LoVo (cell line): ENCODE data around the gene TAF11L2.
"Not testable (repeated sequence)": the region's sequence is repeated elsewhere in the genome, so short reads cannot be mapped to it uniquely, and the experiment has no call there.

ENCODE experiments used
- DNase-seq: peaks from one replicate; pipeline ENCODE4 v3.0.0-alpha.2; 2016; ENCODE audit warnings: low spot score

Gene TAF11L2

DNA sequence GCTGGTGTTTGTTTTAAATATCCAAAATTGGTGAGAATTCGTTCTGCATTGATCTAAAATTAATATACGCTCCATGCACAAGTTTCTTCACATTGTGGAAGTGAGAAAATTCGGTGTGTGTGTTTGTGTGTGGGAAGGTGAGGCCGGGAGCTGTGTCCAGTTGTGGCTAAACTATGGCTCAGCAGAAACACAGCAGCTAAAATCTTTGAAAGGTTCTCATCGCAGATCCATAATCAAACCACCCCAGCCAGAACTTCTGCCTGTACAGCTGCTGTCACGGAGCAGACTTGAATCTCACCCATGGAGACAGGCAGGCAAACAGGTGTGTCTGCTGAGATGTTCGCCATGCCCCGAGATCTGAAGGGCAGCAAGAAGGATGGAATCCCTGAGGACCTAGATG lies at the start of gene TAF11L2:
TSS of gene TAF11L2 (plus strand) at position 301 of the 400 bp plus-strand sequence.
- DNase-seq: not testable (repeated sequence)

- DNase-seq: no peak
Observed at GRCh38 chr5:17448877-17449276, 49.2 kb upstream of the TAF11L2 start.

GRCh38 chr5:17452936-17453335 lies 45.1 kb upstream of the TAF11L2 start:
- DNase-seq: no peak

- no peak for DNase-seq
Observed at GRCh38 chr5:17455942-17456341, 42.1 kb upstream of the TAF11L2 start.

DNA sequence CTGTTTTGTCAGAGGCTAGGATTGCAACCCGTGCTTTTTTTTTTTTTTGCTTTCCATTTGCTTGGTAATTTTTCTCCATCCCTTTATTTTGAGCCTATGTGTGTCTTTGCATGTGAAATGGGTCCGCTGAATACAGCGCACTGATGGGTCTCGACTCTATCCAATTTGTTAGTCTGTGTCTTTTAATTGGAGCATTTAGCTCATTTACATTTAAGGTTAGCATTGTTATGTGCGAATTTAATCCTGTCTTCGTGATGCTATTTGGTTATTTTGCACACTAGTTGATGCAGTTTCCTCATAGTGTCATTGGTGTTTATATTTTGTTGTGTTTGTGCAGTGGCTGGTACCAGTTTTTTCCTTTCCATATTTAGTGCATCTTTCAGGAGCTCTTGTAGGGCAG lies 36.2 kb upstream of the TAF11L2 start:
- no peak for DNase-seq

- DNase-seq: no peak
Observed at GRCh38 chr5:17463653-17464052, 34.4 kb upstream of the TAF11L2 start.

DNA sequence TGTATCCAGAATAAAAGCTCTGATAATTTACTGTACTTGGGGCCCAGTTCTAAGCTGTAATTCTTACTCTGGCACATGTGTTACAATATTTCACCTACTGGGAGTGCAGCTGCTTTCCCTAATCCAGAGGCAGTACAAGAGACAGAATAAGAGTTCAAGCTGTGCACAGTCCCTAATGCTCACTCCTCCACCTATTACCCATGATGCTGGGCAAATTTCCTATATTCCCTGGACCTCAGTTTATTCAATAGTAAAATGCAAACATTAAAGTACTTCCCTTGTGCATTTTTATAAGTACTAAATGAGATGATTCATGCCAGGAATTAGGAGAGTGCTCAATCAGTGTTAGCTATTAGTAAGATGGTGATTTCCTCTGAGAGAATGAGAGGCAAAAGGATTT lies 28.0 kb upstream of the TAF11L2 start:
- DNase-seq: no peak

DNA sequence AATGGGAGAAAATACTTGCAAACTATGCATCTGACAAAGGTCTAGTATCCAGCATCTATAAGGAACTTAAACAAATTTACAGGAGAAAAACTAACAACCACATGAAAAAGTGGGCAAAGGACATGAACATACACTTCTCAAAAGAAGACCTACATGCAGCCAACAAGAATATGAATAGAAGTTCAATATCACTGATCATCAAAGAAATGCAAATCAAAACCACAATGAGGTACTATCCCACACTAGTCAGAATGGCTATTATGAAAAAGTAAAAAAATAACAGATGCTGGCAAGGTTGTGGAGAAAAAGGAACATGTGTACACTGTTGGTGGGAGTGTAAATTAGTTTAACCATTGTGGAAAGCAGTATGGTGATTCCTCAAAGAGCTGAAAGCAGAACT lies 23.0 kb upstream of the TAF11L2 start:
- DNase-seq: not testable (repeated sequence)

DNA sequence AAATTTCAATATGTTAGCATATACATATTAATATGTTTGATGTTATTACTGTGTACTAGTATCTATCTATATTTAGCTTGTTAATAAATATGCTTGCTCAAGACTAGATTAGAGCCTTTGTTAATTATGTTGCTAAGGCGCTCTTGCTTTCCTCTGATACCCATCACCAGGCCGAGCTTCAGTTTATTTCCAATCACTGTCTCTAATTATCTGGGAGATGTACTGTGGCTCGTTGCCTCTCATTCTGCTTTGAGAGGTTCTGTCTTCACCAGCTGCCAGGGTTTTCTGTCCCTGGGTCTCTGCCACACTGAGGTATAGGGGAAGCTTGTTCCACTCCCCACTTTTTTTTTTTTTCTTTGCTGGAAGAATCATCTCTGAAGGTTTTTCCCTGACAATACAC lies 21.0 kb upstream of the TAF11L2 start:
- DNase-seq: no peak

GRCh38 chr5:17477573-17478265 lies 20.3 kb upstream of the TAF11L2 start:
- no peak for DNase-seq

GRCh38 chr5:17481378-17481777 lies 16.7 kb upstream of the TAF11L2 start:
- DNase-seq: no peak

- DNase-seq: no peak
Observed at GRCh38 chr5:17482790-17483189, 15.2 kb upstream of the TAF11L2 start.

GRCh38 chr5:17486464-17487173 lies 11.4 kb upstream of the TAF11L2 start:
- not testable (repeated sequence) for DNase-seq

- no peak for DNase-seq
Observed at GRCh38 chr5:17487174-17487512, 10.9 kb upstream of the TAF11L2 start.

GRCh38 chr5:17491257-17491656 lies 6.8 kb upstream of the TAF11L2 start:
- not testable (repeated sequence) for DNase-seq

DNA sequence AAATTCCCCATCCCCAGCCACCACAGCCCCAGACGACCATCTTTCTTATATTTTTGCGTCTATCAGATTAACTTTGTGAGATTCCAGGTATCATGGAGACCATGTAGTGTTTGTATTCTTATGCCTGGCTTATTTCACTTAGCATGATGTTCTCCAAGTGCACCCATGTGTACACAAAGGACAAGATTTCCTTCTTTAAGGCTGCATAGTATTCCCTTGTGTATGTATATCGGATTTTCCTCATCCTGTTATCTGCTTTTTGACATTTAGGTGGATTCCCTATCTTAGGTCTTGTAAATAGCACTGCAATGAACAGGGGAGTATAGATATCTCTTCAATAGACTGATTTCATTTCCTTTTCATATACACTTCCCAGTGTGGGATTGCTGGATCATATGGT lies 5.3 kb upstream of the TAF11L2 start:
- no peak for DNase-seq

GRCh38 chr5:17497446-17497845 lies 585 bp upstream of the TAF11L2 start:
- no peak for DNase-seq

DNA sequence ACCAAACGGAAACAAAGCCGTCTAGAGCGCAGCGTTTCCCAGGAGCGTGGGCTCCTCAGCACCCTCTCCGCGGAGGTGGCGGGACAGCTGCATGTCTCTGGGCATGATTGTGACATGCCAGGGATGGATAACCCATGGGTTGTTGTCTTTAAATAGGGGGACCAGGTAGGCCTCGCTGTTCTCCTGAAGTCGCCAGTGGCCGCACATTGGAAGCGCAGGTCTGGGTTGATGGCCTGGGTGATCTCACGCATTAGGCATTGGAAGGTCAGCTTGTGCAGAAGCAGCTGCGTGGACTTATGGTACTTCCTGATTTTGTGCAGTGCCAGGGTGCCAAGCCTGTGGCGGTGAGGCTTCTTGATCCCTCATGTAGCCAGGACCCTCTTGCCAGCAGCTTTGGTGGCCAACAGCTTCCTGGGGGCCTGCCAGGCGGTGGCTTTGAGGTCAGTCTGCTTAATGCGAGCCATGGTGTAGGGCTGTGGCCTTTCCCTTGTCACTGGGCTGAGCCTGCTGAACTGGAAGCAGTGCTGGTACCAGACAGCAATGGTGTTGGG lies 13.8 kb downstream of the TAF11L2 start:
- DNase-seq: no peak

DNA sequence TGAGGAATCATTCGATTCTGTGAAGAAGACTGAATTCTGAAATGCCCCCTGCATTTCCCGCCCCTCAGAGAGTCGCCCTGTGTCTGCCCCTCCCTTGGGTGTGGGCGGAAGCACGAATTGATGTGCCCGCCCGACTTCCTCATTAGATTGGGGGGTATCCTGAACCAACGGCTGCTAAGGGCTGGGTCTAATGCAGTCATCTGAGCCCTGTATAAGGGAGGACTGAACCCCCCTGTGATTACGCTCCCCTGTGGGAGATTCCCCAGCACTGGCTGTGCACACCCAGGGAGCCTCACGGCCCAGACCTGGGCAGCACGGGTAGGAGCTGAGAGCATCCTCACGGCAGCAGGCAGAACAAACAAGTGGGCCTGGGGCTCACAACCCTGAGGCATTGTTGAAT lies 19.5 kb downstream of the TAF11L2 start:
- not testable (repeated sequence) for DNase-seq

GRCh38 chr5:17518067-17518466 lies 20.0 kb downstream of the TAF11L2 start, which contains the start of gene TAF11L3:
Gene TAF11L3 (plus strand): TSS chr5:17518367.
- DNase-seq: not testable (repeated sequence)

- not testable (repeated sequence) for DNase-seq
Observed at GRCh38 chr5:17519508-17519907, 21.5 kb downstream of the TAF11L2 start.

DNA sequence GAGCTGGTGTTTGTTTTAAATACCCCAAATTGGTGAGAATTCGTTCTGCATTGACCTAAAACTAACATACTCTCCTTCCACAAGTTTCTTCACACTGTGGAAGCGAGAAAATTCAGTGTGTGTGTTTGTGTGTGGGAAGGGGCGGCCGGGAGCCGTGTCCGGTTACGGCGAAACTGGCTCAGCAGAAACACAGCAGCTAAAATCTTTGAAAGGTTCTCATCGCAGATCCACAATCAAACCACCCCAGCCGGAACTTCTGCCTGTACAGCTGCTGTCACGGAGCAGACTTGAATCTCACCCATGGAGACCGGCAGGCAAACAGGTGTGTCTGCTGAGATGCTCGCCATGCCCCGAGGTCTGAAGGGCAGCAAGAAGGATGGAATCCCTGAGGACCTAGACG lies 23.5 kb downstream of the TAF11L2 start, which contains the start of gene TAF11L4:
TSS of gene TAF11L4 (plus strand) at position 301 of the 400 bp plus-strand sequence.
- DNase-seq: not testable (repeated sequence)

DNA sequence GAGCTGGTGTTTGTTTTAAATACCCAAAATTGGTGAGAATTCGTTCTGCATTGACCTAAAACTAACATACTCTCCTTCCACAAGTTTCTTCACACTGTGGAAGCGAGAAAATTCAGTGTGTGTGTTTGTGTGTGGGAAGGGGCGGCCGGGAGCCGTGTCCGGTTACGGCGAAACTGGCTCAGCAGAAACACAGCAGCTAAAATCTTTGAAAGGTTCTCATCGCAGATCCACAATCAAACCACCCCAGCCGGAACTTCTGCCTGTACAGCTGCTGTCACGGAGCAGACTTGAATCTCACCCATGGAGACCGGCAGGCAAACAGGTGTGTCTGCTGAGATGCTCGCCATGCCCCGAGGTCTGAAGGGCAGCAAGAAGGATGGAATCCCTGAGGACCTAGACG lies 26.9 kb downstream of the TAF11L2 start, which contains the start of gene TAF11L5:
TSS of gene TAF11L5 (plus strand) at position 301 of the 400 bp plus-strand sequence.
- not testable (repeated sequence) for DNase-seq
